Activated T-helper 1 cell treated with Interleukin-2 at 50 U/mL for 16 hours (primary cell): ENCODE results near the gene FAM210A.

Experiments used
- DNase-seq: peaks from one replicate; pipeline ENCODE4 v3.0.0-alpha.2; 2020; ENCODE audit warnings: low read depth

Gene FAM210A

GRCh38 chr18:13645093-13645492, 81.3 kb downstream of the FAM210A start:
- no peak for DNase-seq

GRCh38 chr18:13643261-13643751, 83.1 kb downstream of the FAM210A start:
- no peak for DNase-seq

- no peak for DNase-seq
These were observed 83.9 kb downstream of the FAM210A start for GRCh38 chr18:13642440-13642827.

- DNase-seq = no peak
These were observed 84.6 kb downstream of the FAM210A start for GRCh38 chr18:13641551-13642439.

- DNase-seq = no peak
These were observed 86.0 kb downstream of the FAM210A start for GRCh38 chr18:13640266-13640860.

GRCh38 chr18:13638719-13639595, 87.4 kb downstream of the FAM210A start:
- no peak for DNase-seq

- no peak for DNase-seq
These were observed 91.3 kb downstream of the FAM210A start for GRCh38 chr18:13635046-13635445.

- no peak for DNase-seq
These were observed 92.7 kb downstream of the FAM210A start for GRCh38 chr18:13633700-13634099.

- DNase-seq = no peak
These were observed 95.6 kb downstream of the FAM210A start for GRCh38 chr18:13630716-13631268.

GRCh38 chr18:13629841-13630715, 96.3 kb downstream of the FAM210A start:
- DNase-seq = peak; percentile 25

- DNase-seq = no peak
These were observed 98.1 kb downstream of the FAM210A start for GRCh38 chr18:13628211-13628610.

- no peak for DNase-seq
These were observed 98.7 kb downstream of the FAM210A start for GRCh38 chr18:13627639-13628038.

- no peak for DNase-seq
These were observed 99.8 kb downstream of the FAM210A start for GRCh38 chr18:13626544-13626908.

- no peak for DNase-seq
These were observed 100.4 kb downstream of the FAM210A start for GRCh38 chr18:13625843-13626543.

- DNase-seq = no peak
These were observed 101.0 kb downstream of the FAM210A start for GRCh38 chr18:13625355-13625754.

- no peak for DNase-seq
These were observed 101.7 kb downstream of the FAM210A start for GRCh38 chr18:13624563-13625237.

- no peak for DNase-seq
These were observed 102.5 kb downstream of the FAM210A start for GRCh38 chr18:13623871-13624270.

GRCh38 chr18:13623348-13623747, 103.0 kb downstream of the FAM210A start:
- DNase-seq = no peak

- DNase-seq = no peak
These were observed 103.6 kb downstream of the FAM210A start for GRCh38 chr18:13622751-13623150.
